Right lung (tissue), 5 donors: ENCODE measurements around the gene CYTL1. TPM values are rescaled to one million over a fixed set of nuclear protein-coding genes. Genes with fewer than 3 reads are reported as not detected.

Experiments
- DNase-seq, 2 donors: peaks; one replicate each; pipeline ENCODE4 v3.0.0-alpha.2; 2013
- polyA plus RNA-seq, 5 donors: library from polyadenylated mRNA; unstranded; fragments of 120-200 nt; gene quantifications; one replicate each; pipeline versions ENCODE4 v1.2.1 to v1.2.3, GENCODE V29; 2013; ENCODE audit warnings: inconsistent platforms in 1 of 5, low replicate concordance in 1 of 5; ENCODE audit not compliant: insufficient read length in 5 of 5, insufficient read depth in 1 of 5

The CYTL1 gene
- polyA plus RNA-seq, 5 donors: 19.7 to 56.9 (median 33.5) TPM

- no peak for DNase-seq
Measured at GRCh38 chr4:5037553-5038551, 18.6 kb upstream of the CYTL1 start.

- no peak for DNase-seq
Measured at GRCh38 chr4:5036239-5036638, 17.0 kb upstream of the CYTL1 start.

GRCh38 chr4:5034206-5034605, 14.9 kb upstream of the CYTL1 start:
- no peak for DNase-seq

GRCh38 chr4:5033281-5033841, 14.1 kb upstream of the CYTL1 start:
- DNase-seq: no peak

GRCh38 chr4:5032813-5033212, 13.6 kb upstream of the CYTL1 start:
- DNase-seq: no peak

- DNase-seq: no peak
Measured at GRCh38 chr4:5030927-5031326, 11.7 kb upstream of the CYTL1 start.

- no peak for DNase-seq
Measured at GRCh38 chr4:5030221-5030620, 11.0 kb upstream of the CYTL1 start.

- DNase-seq: no peak
Measured at GRCh38 chr4:5029447-5029846, 10.2 kb upstream of the CYTL1 start.

GRCh38 chr4:5028480-5028879, 9.2 kb upstream of the CYTL1 start:
- DNase-seq: no peak

GRCh38 chr4:5027346-5027745, 8.1 kb upstream of the CYTL1 start:
- no peak for DNase-seq

GRCh38 chr4:5026371-5026770, 7.1 kb upstream of the CYTL1 start:
- DNase-seq: no peak

GRCh38 chr4:5024673-5025072, 5.4 kb upstream of the CYTL1 start:
- no peak for DNase-seq

GRCh38 chr4:5021546-5021945, 2.3 kb upstream of the CYTL1 start:
- no peak for DNase-seq

GRCh38 chr4:5020341-5020740, 1.1 kb upstream of the CYTL1 start:
- no peak for DNase-seq

GRCh38 chr4:5019796-5020195, 538 bp upstream of the CYTL1 start:
- no peak for DNase-seq

GRCh38 chr4:5018603-5019002, 655 bp downstream of the CYTL1 start:
- no peak for DNase-seq

GRCh38 chr4:5018096-5018495, 1.2 kb downstream of the CYTL1 start:
- no peak for DNase-seq

GRCh38 chr4:5014007-5014682, 5.1 kb downstream of the CYTL1 start:
- no peak for DNase-seq

GRCh38 chr4:5012958-5013357, 6.3 kb downstream of the CYTL1 start:
- no peak for DNase-seq

GRCh38 chr4:5012244-5012898, 6.9 kb downstream of the CYTL1 start:
- DNase-seq: no peak

- DNase-seq: no peak
Measured at GRCh38 chr4:5010984-5011383, 8.3 kb downstream of the CYTL1 start.

GRCh38 chr4:5009796-5010195, 9.5 kb downstream of the CYTL1 start:
- DNase-seq: no peak
